Body of pancreas (tissue), 2 donors: Measurements from ENCODE around the gene C1orf122. TPM values are rescaled to one million over a fixed set of nuclear protein-coding genes. Genes with fewer than 3 reads are reported as not detected.

Experiments used
- total RNA-seq, 2 donors: library from RNA; depleted of rRNA; stranded (reverse); fragments of >200 nt; gene quantifications; one replicate each; pipeline ENCODE4 v1.1.0, GENCODE V29; 2016

The C1orf122 gene
- total RNA-seq, 2 donors from 2014 or later = 26.2 to 71.9 TPM

Other genes starting within 250 kb of the C1orf122 start
- gene GNL2, start 211.9 kb upstream of the C1orf122 start, total RNA-seq = 10 to 100 TPM; 22.8 to 33.0 TPM
- 1 to 10 TPM in 1 of 2 donors, under 1 TPM in 1; 0.66 to 1.0 TPM for gene RSPO1, start 172.9 kb upstream of the C1orf122 start, total RNA-seq
- not detected for gene CDCA8, start 115.3 kb upstream of the C1orf122 start, total RNA-seq
- 1 to 10 TPM; 1.6 to 2.0 TPM for gene EPHA10, start 42.7 kb upstream of the C1orf122 start, total RNA-seq
- 1 to 10 TPM in 1 of 2 donors, under 1 TPM in 1; 0.99 to 6.2 TPM for gene MANEAL, start 13.9 kb upstream of the C1orf122 start, total RNA-seq
- 10 to 100 TPM in 1 of 2 donors, 1 to 10 TPM in 1; 6.2 to 11.9 TPM for gene YRDC, start 418 bp downstream of the C1orf122 start, total RNA-seq
- gene MTF1, start 51.8 kb downstream of the C1orf122 start, total RNA-seq = 1 to 10 TPM; 1.3 to 3.9 TPM
- gene INPP5B, start 139.3 kb downstream of the C1orf122 start, total RNA-seq = 10 to 100 TPM; 11.5 to 13.5 TPM
- 10 to 100 TPM; 22.1 to 54.1 TPM for gene SF3A3, start 182.2 kb downstream of the C1orf122 start, total RNA-seq
- gene FHL3, start 197.7 kb downstream of the C1orf122 start, total RNA-seq = 1 to 10 TPM; 7.3 to 7.8 TPM
- gene UTP11, start 204.9 kb downstream of the C1orf122 start, total RNA-seq = 10 to 100 TPM; 10.9 to 13.2 TPM
- not detected for gene POU3F1, start 239.0 kb downstream of the C1orf122 start, total RNA-seq